ENCODE results near the gene ZFP69. TPM values are rescaled to one million over a fixed set of nuclear protein-coding genes. Genes with fewer than 3 reads are reported as not detected.
"Not testable (repeated sequence)": the region's sequence is repeated elsewhere in the genome, so short reads cannot be mapped to it uniquely, and the experiment has no call there.

Gene ZFP69
- 1.1 TPM for total RNA-seq

DNA sequence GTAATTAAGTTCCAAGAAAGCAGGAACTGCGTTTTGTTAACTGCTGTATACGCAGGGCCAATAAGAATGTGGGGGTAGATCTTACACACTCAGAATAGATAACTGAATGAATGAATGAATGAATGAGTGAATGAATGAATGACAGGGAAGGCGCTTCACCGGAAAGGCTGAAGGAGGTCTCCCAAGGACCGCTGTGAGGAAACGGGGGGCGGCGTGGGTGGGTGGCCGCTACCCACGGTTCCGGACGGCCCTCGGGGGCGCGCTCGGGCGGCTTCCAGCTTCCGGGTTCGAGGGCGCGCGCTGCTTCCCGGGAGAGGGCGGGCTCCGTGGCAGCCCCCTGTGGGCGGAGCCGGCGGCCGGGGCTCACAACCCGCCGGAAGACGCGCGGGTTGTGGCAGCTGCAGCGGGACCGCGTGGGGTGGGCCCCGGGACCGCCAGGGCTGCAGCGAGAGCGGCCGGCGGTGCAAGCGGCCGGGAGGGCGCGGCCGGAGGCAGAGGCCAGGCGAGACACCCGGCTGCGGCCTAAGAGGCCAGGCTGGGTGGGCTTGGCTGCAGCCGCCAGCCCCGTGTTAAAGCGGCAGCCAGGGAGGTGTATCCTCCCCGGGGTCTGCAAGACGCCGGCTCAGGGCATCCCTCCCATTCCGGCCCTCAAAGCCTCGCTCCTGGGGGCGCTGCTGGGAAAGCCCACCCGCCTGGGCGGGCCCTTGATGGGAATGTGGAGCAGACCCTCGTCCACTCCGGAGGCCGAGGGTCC is at the start of gene ZFP69:
TSS of gene ZFP69 (plus strand) at position 367 of the 754 bp plus-strand sequence. CDS start 2,072 bp downstream, outside the sequence.
- peak; percentile 63 for DNase-seq (ENCODE audit: low spot score)
- ATAC-seq = peak; percentile 96

DNA sequence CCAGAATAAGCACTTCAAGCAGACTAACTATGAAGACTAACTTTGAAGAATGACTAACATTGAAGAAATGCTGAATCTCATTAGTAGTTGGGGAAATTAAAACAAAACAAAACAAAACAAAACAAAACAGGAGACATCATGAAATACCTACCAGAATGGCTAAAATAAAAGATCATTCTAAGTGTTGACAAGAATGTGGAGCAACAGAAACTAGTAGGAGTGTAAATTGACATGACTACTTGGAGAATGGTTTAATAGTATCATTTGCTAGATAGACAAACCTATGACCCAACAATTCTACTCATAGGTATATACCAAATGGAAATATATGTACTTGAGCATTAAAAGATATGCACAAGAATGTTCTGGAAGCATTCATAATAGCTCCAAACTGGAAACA is 45.7 kb upstream of the ZFP69 start:
- ATAC-seq (no peak), DNase-seq (ENCODE audit: low spot score) (no peak)

DNA sequence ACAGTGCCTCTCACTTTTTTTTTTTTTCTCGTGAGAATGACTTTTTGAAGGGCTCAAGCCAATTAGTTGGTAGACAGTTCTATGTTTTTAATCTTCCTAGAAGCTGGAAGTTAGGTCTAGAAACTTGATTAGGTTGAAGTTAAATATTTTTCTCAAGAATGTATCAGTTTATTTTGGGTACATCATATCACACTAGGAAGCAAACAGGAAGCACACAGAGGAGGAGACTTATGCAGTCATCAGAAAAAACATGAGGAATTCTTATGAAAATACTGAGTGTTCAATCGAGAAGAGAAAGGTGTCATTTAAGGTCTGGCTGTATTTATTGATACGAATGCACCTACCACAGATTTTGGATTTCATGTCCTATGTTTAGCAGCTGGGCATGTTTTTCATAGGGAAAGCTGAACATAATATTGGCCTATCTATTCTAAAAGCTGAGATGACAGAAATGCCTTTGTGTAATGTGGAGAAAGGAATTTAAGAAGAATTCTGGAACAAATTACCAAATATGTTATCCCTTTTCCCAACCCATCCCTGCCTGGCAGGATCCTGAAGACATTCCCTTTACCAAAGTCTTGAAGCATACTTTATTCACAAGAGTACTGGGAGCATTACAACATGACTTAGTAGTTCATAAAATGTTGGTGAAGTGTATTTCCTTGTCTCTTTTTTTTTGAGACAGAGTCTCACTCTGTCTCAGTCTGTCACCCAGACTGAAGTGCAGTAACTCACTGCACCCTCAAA is 44.3 kb upstream of the ZFP69 start:
- no peak for ATAC-seq
- no peak for DNase-seq (ENCODE audit: low spot score)

DNA sequence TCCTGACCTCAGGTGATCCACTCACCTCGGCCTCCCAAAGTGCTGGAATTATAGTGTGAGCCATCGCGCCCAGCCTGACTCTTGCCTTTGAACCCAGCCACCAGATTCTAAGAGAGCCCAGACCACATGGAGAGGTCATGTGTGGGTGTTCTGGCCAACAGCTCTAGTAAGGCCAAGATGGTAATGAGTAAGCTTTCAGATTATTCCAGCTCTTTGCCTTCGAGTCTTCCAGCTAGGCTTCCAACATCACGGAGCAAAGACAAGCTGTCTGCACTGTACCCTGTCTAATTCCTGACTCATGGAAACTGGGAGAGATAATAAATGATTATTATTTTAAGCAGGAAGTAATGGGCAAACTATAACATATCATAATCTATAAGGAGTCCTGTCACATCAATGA is 41.6 kb upstream of the ZFP69 start:
- DNase-seq (ENCODE audit: low spot score) (no peak), ATAC-seq (no peak)

DNA sequence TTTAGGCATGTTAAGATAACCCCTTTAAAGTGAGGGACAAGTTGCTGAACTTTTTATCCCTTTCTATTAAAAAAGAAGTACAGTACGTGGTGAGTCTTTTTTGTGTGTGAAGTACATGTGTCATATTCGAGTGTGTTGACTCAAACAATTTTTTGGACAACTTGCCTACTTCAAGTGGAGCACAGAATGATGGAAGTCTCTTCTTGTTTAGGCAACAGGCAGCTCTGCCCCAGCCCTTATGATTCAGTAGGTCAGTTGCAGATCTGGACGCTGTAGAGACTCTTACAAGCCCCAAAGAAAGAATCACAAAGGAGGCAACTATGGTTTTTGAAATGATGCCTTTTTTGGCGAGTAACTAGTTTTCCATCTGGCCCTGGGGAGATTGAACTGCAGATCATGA is 41.2 kb upstream of the ZFP69 start:
- no peak for ATAC-seq
- DNase-seq (ENCODE audit: low spot score) = no peak

DNA sequence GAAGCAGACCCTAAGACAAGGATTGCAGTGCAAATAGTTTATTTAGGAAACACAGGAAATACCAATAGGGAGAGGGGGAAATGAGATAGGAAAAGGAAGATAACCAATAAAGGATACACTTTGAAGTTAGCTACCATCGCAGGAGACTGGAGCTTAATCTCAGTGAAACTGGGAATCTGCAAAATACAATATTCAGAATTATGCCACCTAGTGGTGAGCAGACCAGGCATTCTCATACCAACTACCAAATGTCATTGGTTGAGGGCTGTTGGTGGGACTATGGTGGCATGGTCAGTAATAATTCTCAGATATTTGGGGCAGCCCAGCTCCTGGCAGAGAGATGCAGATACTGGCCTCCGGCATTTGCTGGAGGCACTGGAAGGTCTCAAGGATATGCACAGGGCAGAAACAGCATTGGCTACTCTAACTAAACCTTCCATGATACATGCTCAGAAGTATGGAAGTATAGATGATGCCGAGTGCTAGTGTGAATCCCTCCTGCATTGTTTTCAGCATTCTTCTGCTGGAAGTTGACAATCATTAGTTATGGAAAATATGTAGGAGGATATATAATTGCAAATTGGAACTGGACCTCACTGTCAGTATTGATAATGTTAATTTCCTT is 38.6 kb upstream of the ZFP69 start:
- ATAC-seq = peak; percentile 94
- no peak for DNase-seq (ENCODE audit: low spot score)

DNA sequence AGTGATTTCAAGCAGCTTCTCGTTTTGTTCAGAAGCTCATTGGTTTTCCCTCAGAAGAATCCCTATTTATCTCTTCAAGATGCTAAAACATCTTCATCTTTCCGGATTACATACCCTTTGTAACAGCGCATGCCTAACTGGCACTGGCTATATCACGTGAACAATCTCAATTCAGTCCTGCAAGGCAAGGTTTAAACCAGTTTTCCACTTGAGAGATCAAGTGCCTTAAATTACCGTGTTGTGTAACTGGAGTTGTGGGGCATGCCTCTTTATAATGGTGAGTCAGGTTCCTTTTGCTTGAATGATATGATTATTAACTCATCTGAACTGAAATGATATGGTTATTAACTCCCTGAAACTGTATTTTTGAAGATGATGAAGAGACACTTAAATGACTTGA is 37.8 kb upstream of the ZFP69 start:
- no peak for ATAC-seq
- DNase-seq (ENCODE audit: low spot score) = no peak

DNA sequence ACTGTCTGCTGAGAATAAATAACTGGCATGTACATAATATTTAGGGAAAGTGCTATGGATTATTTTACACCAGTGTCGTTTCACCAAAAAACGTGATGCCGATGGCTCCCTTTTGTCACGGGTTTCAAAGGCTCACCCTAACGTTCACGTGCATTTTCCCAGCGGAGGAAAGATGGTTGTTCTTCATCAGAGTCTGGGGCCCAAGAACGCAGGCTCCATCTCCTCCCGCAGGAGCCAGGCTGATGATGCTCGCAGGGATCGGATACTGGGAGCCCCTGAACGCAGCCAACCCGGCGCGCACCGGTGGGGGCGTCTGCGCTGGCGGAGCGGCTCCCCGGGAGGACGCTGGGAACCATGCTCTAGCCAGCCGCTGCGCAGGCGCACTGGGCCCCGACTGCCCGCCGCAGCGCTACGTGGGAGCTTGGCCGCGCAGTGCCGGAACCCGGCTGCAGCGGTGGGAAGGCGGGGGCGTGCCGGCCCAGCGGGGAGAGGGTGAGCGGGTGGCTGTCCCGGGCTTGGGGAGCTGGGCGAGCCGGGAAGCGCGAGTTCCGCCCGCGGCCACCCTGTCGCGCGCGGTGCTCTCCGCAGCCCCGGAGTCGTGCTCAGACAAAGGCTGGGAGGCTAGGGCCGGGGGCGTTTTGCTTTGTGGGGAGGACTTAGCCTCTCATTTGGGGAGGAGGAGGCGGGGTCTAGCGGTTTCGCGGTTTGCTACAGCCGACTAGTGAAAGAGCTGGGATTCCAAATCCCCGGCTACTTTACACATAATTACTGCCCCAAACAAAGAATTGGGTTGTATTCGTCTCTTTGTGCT is 27.2 kb upstream of the ZFP69 start, which contains the start of gene ZFP69B:
TSS of gene ZFP69B (plus strand) at position 793 of the 811 bp plus-strand sequence. CDS start 486 bp downstream, outside the sequence.
- DNase-seq (ENCODE audit: low spot score) (peak; percentile 94), ATAC-seq (peak; percentile 99)

DNA sequence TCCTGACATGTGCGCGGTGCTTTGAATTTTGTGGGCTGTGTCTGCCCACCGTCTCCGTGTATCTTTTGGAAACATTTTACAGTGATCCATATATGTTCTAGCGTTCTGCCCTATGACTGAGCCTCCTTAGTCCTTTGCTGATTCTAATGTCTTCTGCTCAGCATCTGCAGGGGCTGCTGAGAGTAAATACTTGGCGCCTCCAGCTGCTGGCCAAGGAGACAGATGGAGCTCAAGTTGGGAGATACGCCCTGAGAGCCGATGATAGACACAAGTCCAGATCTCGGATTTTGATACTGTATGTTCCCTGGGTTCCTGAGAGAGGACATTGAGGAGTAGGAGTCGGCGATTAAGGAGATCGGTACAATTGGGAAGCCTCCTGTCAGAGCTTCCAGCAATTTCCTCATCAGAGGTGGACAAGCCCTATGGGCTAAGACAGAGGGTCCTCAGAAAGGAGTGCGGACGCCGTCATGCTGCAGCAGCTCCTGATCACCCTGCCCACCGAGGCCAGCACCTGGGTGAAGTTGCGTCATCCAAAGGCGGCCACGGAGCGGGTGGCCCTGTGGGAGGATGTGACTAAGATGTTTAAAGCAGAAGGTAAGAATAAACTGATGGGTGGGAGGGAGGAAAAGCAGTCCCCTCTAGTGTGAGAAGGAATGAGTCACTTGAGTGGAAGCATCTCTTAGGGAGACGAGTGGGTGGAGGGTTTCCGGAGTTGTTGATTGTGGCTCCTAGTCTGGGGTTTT is 26.4 kb upstream of the ZFP69 start:
- DNase-seq (ENCODE audit: low spot score) = no peak

DNA sequence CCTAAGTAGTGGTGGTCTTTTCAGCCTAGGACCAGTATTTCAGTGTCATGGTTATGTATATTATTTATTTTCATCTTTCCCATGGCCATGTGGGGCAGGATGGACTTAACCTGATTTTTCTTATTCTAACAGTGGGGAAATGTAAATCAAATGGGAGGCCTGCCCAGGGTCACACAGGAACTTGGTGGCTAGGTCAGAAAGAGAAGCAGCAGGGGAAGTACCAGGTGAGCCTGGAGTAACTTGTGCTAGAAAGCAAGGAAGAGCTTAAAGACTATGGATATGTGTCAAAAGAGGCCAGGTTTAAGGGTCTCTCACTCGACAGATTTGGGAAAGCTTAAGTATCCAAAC is 25.9 kb upstream of the ZFP69 start:
- no peak for ATAC-seq
- no peak for DNase-seq (ENCODE audit: low spot score)

More for the DNA sequence above, 26.4 kb upstream of the ZFP69 start:
- ATAC-seq = peak; percentile 31

DNA sequence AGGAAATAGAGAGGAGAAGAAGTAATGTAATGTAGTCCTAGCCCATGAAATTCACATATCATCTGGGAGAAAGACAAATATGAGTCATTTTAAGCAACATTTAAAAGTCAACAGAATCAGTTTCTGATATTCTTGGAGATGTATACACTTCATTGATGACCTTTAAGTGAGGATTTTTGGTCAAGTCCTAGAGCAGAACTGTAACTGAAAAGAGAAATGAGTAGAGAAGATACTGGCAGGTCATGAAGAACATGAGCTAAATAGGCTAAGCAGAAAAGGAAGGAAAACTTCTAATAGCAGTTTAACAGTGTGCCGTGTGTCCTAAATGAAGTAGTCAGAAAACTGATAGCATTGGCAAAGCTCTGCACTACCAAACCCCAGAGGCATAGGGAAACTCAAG is 22.2 kb upstream of the ZFP69 start:
- no peak for ATAC-seq
- DNase-seq (ENCODE audit: low spot score) = no peak

DNA sequence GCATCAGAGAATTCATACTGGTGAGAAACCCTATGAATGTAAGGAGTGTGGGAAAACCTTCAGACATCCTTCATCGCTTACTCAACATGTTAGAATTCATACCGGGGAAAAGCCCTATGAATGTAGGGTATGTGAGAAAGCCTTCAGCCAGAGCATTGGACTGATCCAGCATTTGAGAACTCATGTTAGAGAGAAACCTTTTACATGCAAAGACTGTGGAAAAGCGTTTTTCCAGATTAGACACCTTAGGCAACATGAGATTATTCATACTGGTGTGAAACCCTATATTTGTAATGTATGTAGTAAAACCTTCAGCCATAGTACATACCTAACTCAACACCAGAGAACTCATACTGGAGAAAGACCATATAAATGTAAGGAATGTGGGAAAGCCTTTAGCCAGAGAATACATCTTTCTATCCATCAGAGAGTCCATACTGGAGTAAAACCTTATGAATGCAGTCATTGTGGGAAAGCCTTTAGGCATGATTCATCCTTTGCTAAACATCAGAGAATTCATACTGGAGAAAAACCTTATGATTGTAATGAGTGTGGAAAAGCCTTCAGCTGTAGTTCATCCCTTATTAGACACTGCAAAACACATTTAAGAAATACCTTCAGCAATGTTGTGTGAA is 14.0 kb upstream of the ZFP69 start:
- ATAC-seq (no peak), DNase-seq (ENCODE audit: low spot score) (no peak)

DNA sequence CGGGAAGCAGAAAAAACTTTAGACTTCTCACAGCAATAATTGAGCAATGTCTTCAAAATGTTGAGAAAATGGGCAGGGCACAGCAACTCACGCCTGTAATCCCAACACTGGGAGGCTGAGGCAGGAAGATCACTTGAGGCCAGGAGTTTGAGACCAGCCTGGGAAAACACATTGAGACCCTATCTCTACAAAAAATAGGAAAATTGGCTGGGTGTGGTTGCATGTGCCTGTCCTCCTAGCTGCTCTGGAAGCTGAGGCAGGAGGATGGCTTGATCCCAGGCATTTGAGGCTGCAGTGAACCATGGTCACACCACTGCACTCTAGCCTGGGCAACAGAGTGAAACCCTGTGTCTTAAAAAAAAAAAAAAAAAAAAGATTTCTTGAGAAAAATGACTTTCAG is 7.8 kb upstream of the ZFP69 start:
- ATAC-seq = no peak
- no peak for DNase-seq (ENCODE audit: low spot score)

DNA sequence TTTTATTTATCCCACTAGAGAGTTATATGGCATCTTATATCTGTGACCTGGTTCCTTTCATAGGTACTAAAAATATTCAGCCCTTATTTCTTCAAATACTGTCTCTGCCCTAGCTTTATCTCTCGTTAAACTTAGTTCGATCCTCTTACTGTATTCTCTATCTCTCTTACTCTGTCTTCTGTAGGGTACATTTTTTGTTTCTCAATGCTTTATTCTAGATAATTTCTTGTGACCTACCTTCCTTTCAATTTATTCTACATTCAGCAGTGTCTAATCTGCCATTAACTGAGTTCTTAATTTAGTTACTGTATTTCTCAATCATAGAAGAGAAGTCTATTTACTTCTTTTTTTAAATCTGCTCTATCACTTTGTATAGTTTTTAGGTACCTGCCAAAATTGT is 1.8 kb upstream of the ZFP69 start:
- ATAC-seq (no peak), DNase-seq (ENCODE audit: low spot score) (no peak)

DNA sequence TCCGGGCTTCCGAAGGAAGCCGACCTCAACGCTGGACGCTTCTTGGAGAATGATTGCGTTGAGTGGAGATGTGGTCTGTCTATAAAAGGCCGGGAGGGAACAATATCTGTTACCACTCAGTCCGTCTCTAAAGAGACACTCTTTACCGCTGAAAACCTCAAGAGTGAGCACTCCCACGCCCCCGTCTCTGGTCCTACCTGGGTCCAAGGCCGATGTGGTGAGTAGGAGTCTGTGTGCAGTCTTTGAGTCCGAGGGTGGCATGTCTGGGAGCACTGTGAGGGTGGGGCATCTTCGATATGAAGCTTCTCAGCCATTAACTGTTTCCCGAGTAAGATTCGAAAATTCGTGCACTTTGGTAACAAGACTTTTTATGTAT is 576 bp downstream of the ZFP69 start:
- ATAC-seq (peak; percentile 62), DNase-seq (ENCODE audit: low spot score) (no peak)

DNA sequence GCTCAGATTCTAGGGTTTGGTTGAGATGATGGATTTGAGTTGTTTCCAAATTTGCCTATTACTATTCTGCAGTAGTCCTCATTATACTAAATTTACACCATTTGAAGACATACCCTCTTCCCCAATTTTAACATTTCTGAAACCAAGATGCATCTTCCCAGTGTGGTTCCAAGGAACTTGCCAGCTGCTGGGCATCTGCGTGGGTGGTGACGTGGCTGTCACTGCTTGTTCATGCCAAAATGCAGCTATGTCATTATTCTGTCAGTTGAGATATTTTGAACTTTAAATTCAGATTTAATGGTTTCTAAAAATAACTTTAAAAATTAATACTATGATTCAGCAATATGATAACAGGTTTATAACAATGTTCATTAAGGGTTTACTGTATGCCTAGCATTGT is 1.2 kb downstream of the ZFP69 start:
- DNase-seq (ENCODE audit: low spot score) (no peak), ATAC-seq (no peak)

DNA sequence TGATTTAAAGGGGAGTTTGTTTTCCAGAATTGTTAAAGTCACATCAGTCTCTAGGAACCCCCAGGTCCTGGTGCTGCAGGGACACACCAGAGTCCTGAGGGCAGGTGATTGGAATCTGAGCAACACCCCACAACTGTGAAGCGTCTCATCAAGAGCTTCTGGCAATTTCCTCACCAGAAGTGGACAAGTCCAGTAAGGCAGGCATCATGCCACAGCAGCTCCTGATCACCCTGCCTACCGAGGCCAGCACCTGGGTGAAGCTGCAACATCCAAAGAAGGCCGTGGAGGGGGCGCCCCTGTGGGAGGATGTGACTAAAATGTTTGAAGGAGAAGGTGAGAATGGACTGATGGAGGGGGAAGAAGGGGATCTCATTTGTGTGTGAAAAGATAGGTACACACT is 2.1 kb downstream of the ZFP69 start:
- ATAC-seq (no peak), DNase-seq (ENCODE audit: low spot score) (no peak)

DNA sequence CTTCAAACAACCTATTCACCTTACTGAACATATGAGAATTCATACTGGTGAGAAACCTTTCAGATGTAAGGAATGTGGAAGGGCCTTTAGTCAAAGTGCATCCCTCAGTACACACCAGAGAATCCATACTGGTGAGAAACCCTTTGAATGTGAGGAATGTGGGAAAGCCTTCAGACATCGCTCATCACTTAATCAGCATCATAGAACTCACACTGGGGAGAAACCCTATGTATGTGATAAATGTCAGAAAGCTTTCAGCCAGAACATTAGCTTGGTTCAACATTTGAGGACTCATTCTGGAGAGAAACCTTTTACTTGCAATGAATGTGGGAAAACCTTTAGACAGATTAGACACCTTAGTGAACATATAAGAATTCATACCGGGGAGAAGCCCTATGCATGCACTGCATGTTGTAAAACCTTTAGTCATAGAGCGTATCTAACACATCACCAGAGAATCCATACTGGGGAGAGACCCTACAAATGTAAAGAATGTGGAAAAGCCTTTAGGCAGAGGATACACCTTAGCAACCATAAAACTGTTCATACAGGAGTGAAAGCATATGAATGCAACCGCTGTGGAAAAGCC is 18.3 kb downstream of the ZFP69 start:
- DNase-seq (ENCODE audit: low spot score) = no peak
- ATAC-seq = no peak

DNA sequence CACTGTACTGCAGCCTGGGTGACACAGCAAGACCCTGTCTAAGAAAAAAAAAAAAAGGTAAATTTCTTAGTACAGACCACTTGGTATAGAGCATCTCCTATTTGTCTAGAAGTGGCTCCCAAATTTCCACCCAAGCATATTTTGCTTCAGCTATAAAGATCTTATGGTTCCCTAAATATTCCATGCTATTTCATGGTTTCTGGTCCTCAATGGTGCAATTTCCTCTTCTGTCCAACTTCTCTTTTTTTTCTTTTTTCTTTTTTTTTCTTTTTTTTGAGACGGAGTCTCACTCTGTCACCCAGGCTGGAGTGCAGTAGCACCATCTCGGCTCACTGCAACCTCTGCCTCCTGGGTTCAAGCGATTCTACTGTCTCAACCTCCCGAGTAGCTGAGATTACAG is 25.6 kb downstream of the ZFP69 start:
- not testable (repeated sequence) for ATAC-seq

DNA sequence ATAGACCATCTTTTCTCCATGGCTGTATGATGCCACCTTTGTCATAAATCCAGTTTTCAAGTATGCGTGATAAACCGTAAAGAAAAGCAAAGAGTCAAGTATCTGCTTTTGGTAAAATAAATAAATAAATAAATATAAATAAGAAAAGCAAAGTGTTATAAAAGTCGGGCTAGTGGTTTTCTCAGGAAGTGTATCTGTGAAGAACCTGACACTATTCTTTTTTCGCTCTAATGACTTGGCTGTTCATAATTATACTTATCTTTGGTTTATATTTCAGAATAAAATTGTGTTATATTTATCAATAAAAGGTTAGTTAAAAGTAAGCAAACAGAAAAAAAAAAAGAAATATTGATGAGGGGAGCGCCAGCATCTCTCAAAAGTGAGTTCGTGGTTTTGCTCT is 30.9 kb downstream of the ZFP69 start:
- ATAC-seq (no peak), DNase-seq (ENCODE audit: low spot score) (no peak)

More for the DNA sequence above, 25.6 kb downstream of the ZFP69 start:
- not testable (repeated sequence) for DNase-seq (ENCODE audit: low spot score)

Data from left lobe of liver (tissue), 2 donors.